H4 (cell line): Measurements from ENCODE around the gene TMEM178B. TPM values are rescaled to one million over a fixed set of nuclear protein-coding genes. Genes with fewer than 3 reads are reported as not detected.
A peak's percentile ranks its signal among the peaks of the same experiment; 100 is the strongest.
"Not testable (repeated sequence)": the region's sequence is repeated elsewhere in the genome, so short reads cannot be mapped to it uniquely, and the experiment has no call there.

Experiments used
- DNase-seq: peaks from one replicate; pipeline ENCODE4 v3.0.0-alpha.2; 2015; ENCODE audit warnings: low spot score
- total RNA-seq: library from RNA; depleted of rRNA; stranded (reverse); fragments of >200 nt; shearing (Covaris generic); gene quantifications from 2 replicates; pipeline ENCODE4 v1.2.3, GENCODE V29; 2014

Gene TMEM178B
- total RNA-seq, 1 experiment from 2014 or later, result 0.04 TPM

DNA sequence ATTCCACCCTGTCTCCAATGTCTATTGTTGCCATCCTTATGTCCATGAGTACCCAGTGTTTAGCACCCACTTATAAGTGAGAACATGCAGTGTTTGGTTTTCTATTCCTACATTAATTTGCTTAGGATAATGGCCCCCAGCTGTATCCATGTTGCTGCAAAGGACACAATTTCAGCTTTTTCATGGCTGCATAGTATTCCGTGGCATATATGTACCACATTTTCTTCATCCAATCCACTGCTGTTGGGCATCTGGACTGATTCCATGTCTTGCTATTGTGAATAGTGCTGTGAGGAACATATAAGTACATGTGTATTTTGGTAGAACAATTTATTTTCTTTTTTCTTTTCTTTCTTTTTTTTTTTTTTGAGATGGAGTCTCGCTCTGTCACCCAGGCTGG, 68.2 kb downstream of the TMEM178B start:
- DNase-seq, result no peak

DNA sequence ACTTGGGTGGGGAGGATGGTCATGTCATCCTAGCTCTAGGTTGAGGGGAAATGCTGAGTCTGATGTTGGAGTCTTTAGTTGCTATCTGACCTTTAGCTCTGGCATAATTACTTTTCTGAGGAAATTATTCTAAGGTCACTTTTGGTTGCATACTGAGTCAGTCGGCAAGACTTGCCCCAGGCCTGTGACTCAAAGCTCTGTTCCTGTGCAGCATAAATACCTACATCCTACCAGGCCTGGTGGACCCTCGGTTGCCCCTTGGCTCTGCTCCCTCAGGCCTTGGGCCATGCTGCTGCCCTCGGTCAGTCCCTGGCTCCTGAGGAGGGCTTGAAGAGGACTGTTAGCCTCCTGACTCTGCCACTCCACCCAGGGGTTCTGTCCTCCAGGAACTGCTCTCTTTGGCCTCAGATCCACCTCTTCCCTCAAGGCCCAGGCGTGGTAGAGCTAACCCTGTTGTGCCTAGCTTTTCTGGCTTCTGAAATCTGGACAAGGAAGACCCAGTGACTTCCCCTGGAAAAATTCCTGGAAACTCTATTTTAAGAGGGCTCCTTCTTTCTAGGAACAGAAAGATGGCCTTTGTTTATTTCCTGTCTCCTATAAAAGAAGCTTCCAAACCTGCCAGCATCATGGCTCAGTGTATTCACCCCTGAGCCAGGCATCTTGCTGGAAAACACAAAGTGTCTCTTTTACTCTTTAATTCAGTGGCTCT, 71.2 kb downstream of the TMEM178B start:
- DNase-seq, result no peak

DNA sequence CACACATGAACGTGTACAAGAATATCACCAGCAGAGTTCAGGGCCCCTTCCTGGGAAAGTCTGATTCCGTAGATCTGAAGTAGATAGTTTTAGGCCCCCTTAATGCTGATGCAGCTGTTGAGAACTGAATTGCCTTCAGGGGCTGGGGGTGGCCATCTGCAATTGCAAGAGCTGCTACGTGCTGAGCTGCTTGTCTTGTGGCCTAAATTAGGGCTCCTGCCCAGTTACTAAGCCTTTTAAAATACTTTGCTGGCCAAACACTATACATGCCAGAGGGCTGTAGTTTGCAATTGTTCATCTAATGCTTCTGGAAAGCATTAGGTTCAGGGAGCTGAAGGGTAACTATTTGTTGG, 71.7 kb downstream of the TMEM178B start:
- no peak for DNase-seq

DNA sequence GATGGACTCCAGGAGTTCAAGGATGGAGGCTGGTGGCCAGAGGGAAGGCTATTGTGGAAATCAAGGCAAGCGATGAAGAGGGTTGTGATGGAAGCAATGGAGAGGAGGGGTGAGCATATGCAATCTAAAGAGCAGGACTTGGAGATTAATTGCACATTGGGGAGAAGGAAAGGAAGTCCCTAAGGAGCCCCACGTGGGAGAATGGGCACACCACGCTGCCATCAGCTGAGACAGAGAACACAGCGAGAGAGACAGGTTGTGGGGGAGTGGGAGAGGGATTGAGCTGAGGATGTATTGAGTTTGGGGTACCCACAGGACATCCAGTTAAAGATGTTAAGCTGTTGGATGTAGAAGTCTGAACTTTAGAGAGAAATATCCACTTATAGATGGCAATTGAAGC, 73.6 kb downstream of the TMEM178B start:
- DNase-seq, result no peak

DNA sequence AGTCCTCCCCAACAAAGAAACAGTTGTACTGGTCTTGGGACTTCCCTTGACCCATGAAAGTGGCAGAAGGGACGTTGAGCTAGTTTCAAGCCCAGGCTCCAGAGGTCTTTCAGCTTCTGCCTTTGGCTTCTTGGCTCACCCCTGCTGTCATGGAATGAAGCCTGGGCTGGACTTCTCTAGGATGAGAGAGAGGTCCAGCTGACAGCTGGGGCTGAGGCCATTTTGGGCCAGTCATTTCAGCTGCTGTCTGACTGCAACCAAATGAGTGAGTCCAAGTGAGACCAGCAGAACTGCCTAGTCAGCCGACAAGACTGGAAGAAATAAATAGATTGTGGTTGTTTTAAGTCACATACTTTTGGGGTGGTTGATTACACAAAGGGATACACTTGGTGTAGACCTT, 76.6 kb downstream of the TMEM178B start:
- no peak for DNase-seq

DNA sequence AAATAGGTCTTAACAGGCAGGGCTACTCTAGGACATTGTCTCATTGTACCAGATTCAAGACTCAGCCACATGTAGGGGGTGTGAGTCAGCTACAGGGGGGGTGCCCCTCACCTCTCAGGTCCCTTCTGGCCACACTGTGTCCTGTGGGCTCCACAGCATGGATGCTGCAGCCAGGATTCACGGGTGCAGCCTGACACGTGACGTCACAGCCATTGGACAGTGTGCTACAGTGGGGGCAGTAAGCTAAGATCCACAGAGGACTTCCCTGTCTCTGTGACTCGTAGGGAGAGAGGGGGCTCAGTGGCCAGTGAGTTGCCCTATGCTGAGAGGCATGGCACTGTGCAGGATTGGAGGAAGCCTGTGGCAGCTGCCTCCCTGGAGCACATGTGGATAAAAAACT, 77.9 kb downstream of the TMEM178B start:
- DNase-seq, result no peak

GRCh38 chr7:141153231-141153630, 79.4 kb downstream of the TMEM178B start:
- no peak for DNase-seq

- no peak for DNase-seq
Observed at GRCh38 chr7:141154131-141154732, 80.4 kb downstream of the TMEM178B start.

GRCh38 chr7:141156407-141156806, 82.5 kb downstream of the TMEM178B start:
- DNase-seq, result no peak

GRCh38 chr7:141157138-141157765, 83.4 kb downstream of the TMEM178B start:
- no peak for DNase-seq

- DNase-seq, result peak; percentile 99
Observed at GRCh38 chr7:141158561-141158960, 84.7 kb downstream of the TMEM178B start.

GRCh38 chr7:141160246-141160860, 86.5 kb downstream of the TMEM178B start:
- no peak for DNase-seq

DNA sequence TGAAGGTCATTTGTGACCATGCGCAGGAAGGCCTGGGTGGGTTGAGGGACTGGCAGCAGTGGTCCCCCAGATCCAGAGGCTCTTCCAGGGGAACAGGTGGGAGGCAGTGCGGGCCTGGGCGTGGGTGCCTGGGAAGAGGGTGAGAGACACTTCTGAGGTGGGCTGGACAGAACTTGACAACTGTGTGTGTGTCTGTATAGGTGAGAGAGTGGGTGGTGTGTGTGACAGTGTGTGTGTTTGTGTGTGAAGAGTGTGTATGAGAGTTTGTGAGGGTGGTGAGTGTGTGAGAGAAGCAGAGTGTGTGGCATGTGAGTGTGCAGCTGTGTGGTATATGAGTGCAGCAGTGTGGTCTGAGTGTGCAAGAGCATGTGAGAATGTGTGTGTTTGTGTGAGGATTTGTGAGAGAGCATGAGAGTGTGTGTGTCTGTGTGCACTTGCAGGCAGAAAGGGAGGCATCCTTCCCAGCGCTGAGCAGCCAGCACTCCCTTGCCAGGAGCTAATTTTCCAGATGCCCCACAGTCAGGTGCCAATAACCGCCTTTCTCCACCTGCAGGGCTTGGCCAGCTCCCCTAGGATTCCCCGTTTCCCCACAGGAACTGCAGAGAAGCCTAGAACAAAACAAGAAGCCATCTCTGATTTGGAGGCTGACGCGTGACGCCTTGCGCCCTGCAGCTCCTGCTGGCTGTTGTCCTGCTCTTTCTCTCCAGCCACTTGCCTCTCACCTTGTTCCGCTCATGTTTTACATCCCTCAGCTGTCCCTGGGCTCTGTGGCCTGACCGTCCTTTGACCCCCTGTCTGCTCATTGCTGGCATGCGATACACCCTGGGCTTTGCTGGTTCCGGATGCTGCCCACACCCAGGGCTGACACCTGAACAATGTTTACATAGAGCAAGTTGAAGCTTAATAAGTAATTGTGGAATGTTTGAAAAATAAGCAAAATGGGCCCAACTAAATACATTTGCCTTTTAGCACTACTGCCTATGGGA, 88.0 kb downstream of the TMEM178B start:
- no peak for DNase-seq

GRCh38 chr7:141165521-141165920, 91.7 kb downstream of the TMEM178B start:
- DNase-seq, result no peak

- DNase-seq, result no peak
Observed at GRCh38 chr7:141166926-141167325, 93.1 kb downstream of the TMEM178B start.

GRCh38 chr7:141167381-141167964, 93.6 kb downstream of the TMEM178B start:
- no peak for DNase-seq

GRCh38 chr7:141169157-141169556, 95.3 kb downstream of the TMEM178B start:
- DNase-seq, result not testable (repeated sequence)

DNA sequence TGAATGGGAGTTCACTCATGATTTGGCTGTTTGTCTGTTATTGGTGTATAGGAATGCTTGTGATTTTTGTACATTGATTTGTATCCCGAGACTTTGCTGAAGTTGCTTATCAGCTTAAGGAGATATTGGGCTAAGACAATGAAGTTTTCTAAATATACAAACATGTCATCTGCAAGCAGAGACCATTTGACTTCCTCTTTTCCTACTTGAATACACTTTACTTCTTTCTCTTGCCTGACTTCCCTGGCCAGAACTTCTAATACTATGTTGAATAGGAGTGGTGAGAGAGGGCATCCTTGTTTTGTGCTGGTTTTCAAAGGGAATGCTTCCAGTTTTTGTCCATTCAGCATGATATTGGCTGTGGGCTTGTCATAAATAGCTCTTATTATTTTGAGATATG, 101.9 kb downstream of the TMEM178B start:
- not testable (repeated sequence) for DNase-seq

GRCh38 chr7:141177120-141177519, 103.3 kb downstream of the TMEM178B start:
- not testable (repeated sequence) for DNase-seq

DNA sequence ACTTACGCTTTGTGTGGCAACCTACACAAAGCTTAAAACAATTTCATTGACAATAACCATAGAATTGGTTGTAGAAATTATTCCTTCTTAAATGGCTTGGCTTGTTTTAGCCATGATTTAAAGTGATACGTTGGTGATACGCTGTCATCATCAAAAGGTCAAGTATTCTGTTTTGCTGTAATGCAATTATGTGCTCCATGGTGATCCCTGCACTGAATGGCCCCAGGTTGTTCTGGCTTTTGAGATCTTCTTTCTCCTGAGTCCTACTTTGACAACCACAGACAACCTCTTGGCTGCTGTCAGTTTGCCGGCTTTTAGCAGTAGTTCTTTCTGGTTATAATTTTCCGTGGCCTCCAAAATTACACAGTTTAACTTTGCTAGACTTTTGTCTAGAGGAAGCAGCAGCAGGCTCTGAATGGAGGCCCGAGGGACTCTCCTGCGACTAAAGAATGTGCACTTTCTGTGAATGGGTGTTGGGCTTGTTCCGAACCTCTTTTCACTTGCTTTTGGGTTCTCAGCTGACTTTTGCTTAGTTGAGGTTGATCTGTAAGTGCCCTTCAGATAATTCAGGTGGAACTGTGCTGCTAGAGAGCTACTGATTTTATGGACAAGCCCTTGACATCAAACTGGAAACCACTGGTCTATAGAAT, 104.7 kb downstream of the TMEM178B start:
- DNase-seq, result no peak

- no peak for DNase-seq
Observed at GRCh38 chr7:141181812-141182211, 107.9 kb downstream of the TMEM178B start.
